SK-N-SH treated with all-trans-retinoic acid at 6 μM for 48 hours (cell line): Measurements from ENCODE around the gene RPL21.

Experiments
- ATAC-seq: fragments of 200-7000 bp; cut with Tn5 transposase; 3 replicates; pipeline ENCODE4 v1.9.1; 2020; ENCODE audit warnings: mild to moderate bottlenecking, moderate library complexity
- ARNTL ChIP-seq: fragments of 450-650 bp; formaldehyde crosslinking; IDR thresholded peaks from 2 replicates; pipeline ENCODE4 v1.5.0; 2020; ENCODE audit warnings: low read depth, mild to moderate bottlenecking, moderate library complexity, borderline replicate concordance
- BACH2 ChIP-seq: fragments of 250-450 bp; sonication (Bioruptor Pico); IDR thresholded peaks from 2 replicates; pipeline ENCODE4 v1.9.0; 2021; ENCODE audit warnings: mild to moderate bottlenecking, borderline replicate concordance
- CSDC2 ChIP-seq: fragments of 250-450 bp; sonication (Bioruptor Pico); IDR thresholded peaks from 2 replicates; pipeline ENCODE4 v1.5.0; 2020; ENCODE audit warnings: mild to moderate bottlenecking, moderate library complexity
- CSRNP3 ChIP-seq: fragments of 250-450 bp; sonication (Bioruptor Pico); IDR thresholded peaks from 2 replicates; pipeline ENCODE4 v1.5.1; 2021; ENCODE audit warnings: mild to moderate bottlenecking, moderate library complexity
- ESRRG ChIP-seq: fragments of 250-450 bp; sonication (Bioruptor Pico); IDR thresholded peaks from 2 replicates; pipeline ENCODE4 v1.6.1; 2021; ENCODE audit warnings: mild to moderate bottlenecking
- GLIS3 ChIP-seq: fragments of 250-450 bp; sonication (Bioruptor Pico); IDR thresholded peaks from 2 replicates; pipeline ENCODE4 v1.5.0; 2020; ENCODE audit warnings: mild to moderate bottlenecking, moderate library complexity
- ISL1 ChIP-seq: fragments of 250-450 bp; sonication (Bioruptor Pico); IDR thresholded peaks from 2 replicates; pipeline ENCODE4 v2.1.2; 2022; ENCODE audit warnings: mild to moderate bottlenecking, moderate library complexity
- OSR1 ChIP-seq: fragments of 250-450 bp; sonication (Bioruptor Pico); IDR thresholded peaks from 2 replicates; pipeline ENCODE4 v1.8.0; 2022; ENCODE audit warnings: moderate library complexity, mild to moderate bottlenecking, inconsistent platforms
- PATZ1 ChIP-seq: fragments of 250-450 bp; sonication (Bioruptor Pico); IDR thresholded peaks from 2 replicates; pipeline ENCODE4 v1.8.0; 2020; ENCODE audit warnings: mild to moderate bottlenecking, moderate library complexity, borderline replicate concordance
- POU6F1 ChIP-seq: fragments of 250-450 bp; sonication (Bioruptor Pico); IDR thresholded peaks from 2 replicates; pipeline ENCODE4 v1.8.0; 2021; ENCODE audit warnings: low read depth, mild to moderate bottlenecking, moderate library complexity, borderline replicate concordance
- RARB ChIP-seq: fragments of 250-450 bp; sonication (Bioruptor Pico); IDR thresholded peaks from 2 replicates; pipeline ENCODE4 v1.8.0; 2021; ENCODE audit warnings: mild to moderate bottlenecking, moderate library complexity
- SNAI2 ChIP-seq: fragments of 250-450 bp; sonication (Bioruptor Pico); IDR thresholded peaks from 2 replicates; pipeline ENCODE4 v1.5.0; 2020; ENCODE audit warnings: mild to moderate bottlenecking, moderate library complexity
- TOX ChIP-seq: fragments of 250-450 bp; sonication (Bioruptor Pico); IDR thresholded peaks from 2 replicates; pipeline ENCODE4 v1.8.0; 2021; ENCODE audit warnings: mild to moderate bottlenecking, moderate library complexity, borderline replicate concordance
- TSHZ2 ChIP-seq: fragments of 250-450 bp; sonication (Bioruptor Pico); IDR thresholded peaks from 2 replicates; pipeline ENCODE4 v1.5.0; 2020; ENCODE audit warnings: mild to moderate bottlenecking, moderate library complexity
- ZC3H10 ChIP-seq: fragments of 250-450 bp; sonication (Bioruptor Pico); IDR thresholded peaks from 2 replicates; pipeline ENCODE4 v1.5.1; 2021; ENCODE audit warnings: mild to moderate bottlenecking, moderate library complexity
- ZFP3 ChIP-seq: fragments of 250-450 bp; sonication (Bioruptor Pico); IDR thresholded peaks from 2 replicates; pipeline ENCODE4 v1.5.0; 2020; ENCODE audit warnings: mild to moderate bottlenecking, moderate library complexity
- ZFP30 ChIP-seq: fragments of 450-650 bp; formaldehyde crosslinking; IDR thresholded peaks from 2 replicates; pipeline ENCODE4 v1.5.0; 2022; ENCODE audit warnings: mild to moderate bottlenecking, moderate library complexity
- ZNF565 ChIP-seq: fragments of 450-650 bp; formaldehyde crosslinking; conservative IDR thresholded peaks from 2 replicates; pipeline ENCODE4 v1.5.0; 2020; ENCODE audit warnings: low read depth, mild to moderate bottlenecking, moderate library complexity
- ZNF70 ChIP-seq: fragments of 450-650 bp; formaldehyde crosslinking; IDR thresholded peaks from 2 replicates; pipeline ENCODE4 v1.5.0; 2020; ENCODE audit warnings: mild to moderate bottlenecking, moderate library complexity
- ZNF8 ChIP-seq: fragments of 450-650 bp; formaldehyde crosslinking; IDR thresholded peaks from 2 replicates; pipeline ENCODE4 v1.5.0; 2020; ENCODE audit warnings: mild to moderate bottlenecking, moderate library complexity

Gene RPL21

GRCh38 chr13:27302643-27303262 lies 51.4 kb downstream of the RPL21 start:
- TF ChIP-seq ARNTL (CRISPR knock-in tag) (no peak), TSHZ2 (CRISPR knock-in tag) (no peak), ZNF8 (CRISPR knock-in tag) (no peak), ESRRG (CRISPR knock-in tag) (no peak)
- no peak for ATAC-seq

GRCh38 chr13:27304099-27304498 lies 52.7 kb downstream of the RPL21 start:
- no peak for ATAC-seq
- no peak for TF ChIP-seq CSDC2
- TF ChIP-seq GLIS3 (CRISPR knock-in tag), result no peak
- TF ChIP-seq ZFP30 (CRISPR knock-in tag), result no peak
- TF ChIP-seq ZNF565 (CRISPR knock-in tag), result no peak
- no peak for TF ChIP-seq ZC3H10 (CRISPR knock-in tag)
- no peak for TF ChIP-seq POU6F1 (CRISPR knock-in tag)
- TF ChIP-seq ZNF8 (CRISPR knock-in tag), result no peak
- no peak for TF ChIP-seq ARNTL (CRISPR knock-in tag)
- TF ChIP-seq ZNF70 (CRISPR knock-in tag), result no peak
- no peak for TF ChIP-seq CSRNP3 (CRISPR knock-in tag)
- no peak for TF ChIP-seq TSHZ2 (CRISPR knock-in tag)
- TF ChIP-seq TOX (CRISPR knock-in tag), result no peak
- no peak for TF ChIP-seq OSR1 (CRISPR knock-in tag)
- TF ChIP-seq ISL1 (CRISPR knock-in tag), result no peak
- no peak for TF ChIP-seq ESRRG (CRISPR knock-in tag)
- TF ChIP-seq BACH2 (CRISPR knock-in tag), result no peak

- TF ChIP-seq OSR1 (CRISPR knock-in tag), result no peak
- TF ChIP-seq PATZ1 (CRISPR knock-in tag), result no peak
- TF ChIP-seq ZC3H10 (CRISPR knock-in tag), result no peak
- TF ChIP-seq ISL1 (CRISPR knock-in tag), result no peak
- no peak for TF ChIP-seq ZFP30 (CRISPR knock-in tag)
- no peak for TF ChIP-seq ZFP3 (CRISPR knock-in tag)
- no peak for TF ChIP-seq TSHZ2 (CRISPR knock-in tag)
- no peak for TF ChIP-seq CSDC2
- no peak for TF ChIP-seq ARNTL (CRISPR knock-in tag)
- no peak for TF ChIP-seq RARB
- no peak for TF ChIP-seq SNAI2
- TF ChIP-seq, all 23 proteins: peak for 0
- no peak for ATAC-seq
Observed at GRCh38 chr13:27304611-27305010, 53.3 kb downstream of the RPL21 start.
